Esophagus (tissue), 2 donors: Measurements from ENCODE around the gene KLK6. TPM values are rescaled to one million over a fixed set of nuclear protein-coding genes. Genes with fewer than 3 reads are reported as not detected.

ENCODE experiments used
- H3K27ac ChIP-seq, 2 donors: one replicate each; pipeline ENCODE4 v1.5.1; 2013; ENCODE audit warnings: low read depth in 2 of 2, mild to moderate bottlenecking in 2 of 2, inconsistent platforms in 1 of 2, low read length in 1 of 2, moderate library complexity in 1 of 2
- H3K27me3 ChIP-seq, 2 donors: one replicate each; pipeline ENCODE4 v1.6.1; 2013; ENCODE audit warnings: low read length in 2 of 2, control low read depth in 1 of 2, mild to moderate bottlenecking in 1 of 2; ENCODE audit not compliant: insufficient read depth in 2 of 2, control insufficient read depth in 1 of 2
- H3K36me3 ChIP-seq, 2 donors: one replicate each; pipeline ENCODE4 v1.6.1; 2013; ENCODE audit warnings: low read length in 1 of 2; ENCODE audit not compliant: control insufficient read depth in 2 of 2, insufficient read depth in 2 of 2
- H3K4me1 ChIP-seq, 2 donors: one replicate each; pipeline ENCODE4 v1.6.1; 2013; ENCODE audit warnings: low read length in 1 of 2; ENCODE audit not compliant: control insufficient read depth in 2 of 2, insufficient read depth in 2 of 2
- H3K4me3 ChIP-seq, 2 donors: one replicate each; pipeline ENCODE4 v1.5.1; 2013; ENCODE audit warnings: low read length in 2 of 2, mild to moderate bottlenecking in 2 of 2, low read depth in 1 of 2, moderate library complexity in 1 of 2
- H3K9me3 ChIP-seq, 2 donors: one replicate each; pipeline ENCODE4 v1.6.1; 2013; ENCODE audit warnings: mild to moderate bottlenecking in 2 of 2, low read depth in 1 of 2, low read length in 1 of 2, moderate library complexity in 1 of 2; ENCODE audit not compliant: control insufficient read depth in 2 of 2, insufficient read depth in 1 of 2
- WGBS, 2 donors: extraction: QIAGEN DNeasy Blood & Tissue Kit; methylation state at CpG; one replicate each; pipeline ENCODE4 v1.1.7; 2013; 5-methylcytosine and 5-hydroxymethylcytosine counted together
- polyA plus RNA-seq, 2 donors: library from polyadenylated mRNA; stranded (reverse); fragments of 200-250 nt; gene quantifications; one replicate each; pipeline ENCODE4 v1.2.3, GENCODE V29; 2013
- donor health status: healthy with polysubstance abuse.
- donor health status: Bipolar disorder and iron deficiency.

Gene KLK6
- polyA plus RNA-seq, 2 donors = 32.8 to 64.6 TPM

DNA sequence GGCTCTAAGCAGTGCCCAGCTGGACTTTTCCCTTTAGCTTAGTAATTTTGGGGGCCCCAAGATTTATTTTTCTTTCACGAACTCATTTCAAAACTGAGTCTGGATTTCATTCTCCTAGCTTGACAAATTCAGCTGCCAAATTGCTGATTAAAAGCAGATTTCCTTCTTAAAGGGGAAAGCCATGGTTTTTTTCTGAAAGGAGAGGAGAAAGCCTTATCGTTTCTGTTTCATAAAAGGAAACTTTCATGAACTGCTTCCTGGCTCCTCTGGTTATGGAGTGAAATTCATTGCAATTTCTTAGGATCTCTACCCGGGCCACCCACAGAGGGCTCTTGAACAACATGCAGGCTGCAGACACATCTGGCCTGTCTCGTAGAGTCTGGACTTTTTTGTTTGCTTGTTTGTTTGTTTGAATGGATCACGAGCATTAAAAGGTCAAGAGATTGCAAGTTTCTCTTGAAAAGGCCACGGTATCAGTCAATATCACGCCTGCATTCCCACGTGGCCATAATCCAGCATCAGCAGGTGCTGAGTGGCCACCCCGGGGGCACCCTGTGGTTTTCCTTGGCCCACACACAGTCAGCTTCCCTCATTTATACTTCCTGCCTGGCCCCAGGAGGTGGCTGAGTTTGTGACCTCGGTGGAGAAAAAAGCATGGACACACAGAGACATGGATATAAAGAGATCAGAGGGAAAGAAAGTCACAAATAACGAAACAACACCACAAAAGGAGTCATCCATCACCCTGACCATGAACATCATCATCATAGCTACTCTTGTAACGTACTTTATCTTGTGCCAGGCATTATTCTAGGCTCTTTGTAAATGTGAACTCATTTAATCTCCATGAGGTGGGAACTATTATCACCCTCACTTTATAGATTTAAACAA is 47.7 kb downstream of the KLK6 start:
- Histone ChIP-seq H3K36me3 (no peaks in the 10 kb centered on the region), H3K4me1 (no peaks in the 10 kb centered on the region), H3K27me3 (no peaks in the 10 kb centered on the region), H3K4me3 (no peak overlapping the region), H3K9me3 (no peaks in the 10 kb centered on the region), H3K27ac (no peak overlapping the region)
- 4 to 7% methylated on average over 12 of the region's 12 CpGs for WGBS, 2 donors

DNA sequence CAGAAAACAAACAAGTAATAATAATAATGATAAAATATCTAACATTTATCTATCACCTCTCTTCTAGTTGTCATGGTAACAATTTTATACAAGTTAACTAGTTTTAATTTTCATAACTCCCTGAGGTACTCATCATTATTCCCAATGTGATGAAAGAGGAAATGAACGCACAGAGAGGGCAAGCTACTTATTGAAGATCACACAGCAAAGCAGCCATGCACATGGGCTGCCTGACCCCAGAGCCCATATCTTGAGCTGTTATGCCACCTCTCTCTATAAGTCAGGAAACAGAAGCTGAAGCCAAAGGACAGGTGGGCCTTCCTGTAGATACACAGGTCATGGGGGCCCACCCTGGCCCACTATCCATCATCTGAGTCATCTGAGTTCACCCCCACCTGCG is 53.3 kb downstream of the KLK6 start:
- Histone ChIP-seq H3K9me3 (no peaks in the 10 kb centered on the region), H3K4me1 (peaks cover 0 to 4% of the 10 kb centered on the region in 2 donors), H3K27ac (no peak overlapping the region), H3K4me3 (no peak overlapping the region), H3K36me3 (no peaks in the 10 kb centered on the region), H3K27me3 (peaks cover 0 to 11% of the 10 kb centered on the region in 2 donors)
- 69 to 76% methylated on average over 2 of the region's 2 CpGs for WGBS, 2 donors

DNA sequence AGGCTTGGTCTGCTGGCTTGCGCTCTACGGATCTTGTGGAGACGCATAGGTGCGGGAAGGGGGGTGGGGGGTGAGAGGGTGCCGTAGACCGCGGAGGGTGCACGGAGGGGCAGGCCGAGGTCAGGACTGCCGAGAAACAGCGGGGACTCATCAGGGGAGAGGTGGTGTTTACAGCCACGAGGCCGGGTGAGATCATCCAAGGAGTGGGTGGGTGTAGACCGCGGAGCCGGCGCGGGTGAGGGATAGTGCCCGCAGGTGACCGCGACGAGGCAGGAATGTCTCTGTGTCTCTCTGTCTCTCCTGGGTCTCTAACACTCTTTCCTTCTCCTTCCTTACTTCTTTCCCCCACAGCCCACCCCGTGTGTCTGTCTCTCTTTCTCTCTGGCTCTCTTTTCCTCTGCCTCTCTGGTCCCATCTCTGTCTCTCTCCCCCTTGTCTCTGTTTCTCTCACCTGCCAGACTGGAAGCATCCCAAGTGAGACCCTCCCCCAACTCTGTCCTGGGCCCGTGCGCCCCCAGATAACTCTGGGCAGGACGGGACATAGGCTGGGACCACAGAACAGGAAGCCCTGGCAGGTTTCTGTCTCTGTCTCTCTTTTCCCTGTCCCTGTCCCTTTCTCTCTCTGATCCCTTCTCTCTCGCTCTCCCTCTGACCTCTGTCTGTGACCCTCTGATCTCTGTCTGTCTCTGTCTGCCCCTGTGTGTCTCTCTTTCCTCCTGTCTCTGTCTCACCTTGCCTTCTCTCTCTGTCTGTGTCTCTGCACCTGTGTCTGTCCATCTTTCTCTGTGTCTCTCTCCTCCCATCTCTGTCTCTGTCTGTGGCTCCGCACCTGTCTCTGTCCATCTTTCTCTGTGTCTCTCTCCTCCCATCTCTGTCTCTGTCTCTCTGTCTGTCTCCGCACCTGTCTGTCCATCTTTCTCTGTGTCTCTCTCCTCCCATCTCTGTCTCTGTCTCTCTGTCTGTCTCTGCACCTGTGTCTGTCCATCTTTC is 56.4 kb downstream of the KLK6 start:
- no peaks in the 10 kb centered on the region for H3K36me3 ChIP-seq
- no peak overlapping the region for H3K4me3 ChIP-seq
- peaks cover 0 to 11% of the 10 kb centered on the region in 2 donors for H3K27me3 ChIP-seq
- WGBS, 2 donors = 10% methylated on average over 25 to 29 of the region's 29 CpGs
- H3K4me1 ChIP-seq = peaks cover 0 to 4% of the 10 kb centered on the region in 2 donors
- no peak overlapping the region for H3K27ac ChIP-seq
- H3K9me3 ChIP-seq = no peaks in the 10 kb centered on the region

DNA sequence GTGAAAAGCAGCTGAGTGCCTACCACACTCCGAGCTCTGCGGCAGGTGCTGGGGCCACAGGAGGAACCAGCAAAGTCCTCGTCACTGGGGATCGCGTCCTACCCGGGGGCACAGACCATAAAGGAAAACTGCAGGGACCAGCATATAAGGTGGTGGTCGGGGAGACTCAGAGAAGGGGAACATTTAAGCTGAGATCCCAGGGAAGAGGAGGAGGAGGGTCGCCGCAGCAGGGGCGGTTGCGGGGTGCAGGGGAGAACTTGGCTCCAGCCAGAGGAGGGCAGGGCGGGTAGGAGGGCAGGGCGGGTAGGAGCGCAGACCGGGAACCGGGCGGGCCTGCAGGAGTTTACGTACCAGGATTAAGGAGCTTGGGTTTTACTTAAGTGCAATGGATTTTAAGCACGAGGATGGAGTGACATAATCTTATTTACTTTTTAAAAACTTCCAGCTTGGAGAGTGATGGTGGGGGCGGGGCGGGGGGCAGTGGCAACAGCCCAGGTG is 57.2 kb downstream of the KLK6 start:
- Histone ChIP-seq H3K4me3 (no peak overlapping the region), H3K4me1 (peaks cover 0 to 4% of the 10 kb centered on the region in 2 donors), H3K36me3 (no peaks in the 10 kb centered on the region), H3K9me3 (no peaks in the 10 kb centered on the region), H3K27me3 (peaks cover 0 to 11% of the 10 kb centered on the region in 2 donors), H3K27ac (no peak overlapping the region)
- WGBS, 2 donors = 12 to 15% methylated on average over 21 of the region's 21 CpGs

DNA sequence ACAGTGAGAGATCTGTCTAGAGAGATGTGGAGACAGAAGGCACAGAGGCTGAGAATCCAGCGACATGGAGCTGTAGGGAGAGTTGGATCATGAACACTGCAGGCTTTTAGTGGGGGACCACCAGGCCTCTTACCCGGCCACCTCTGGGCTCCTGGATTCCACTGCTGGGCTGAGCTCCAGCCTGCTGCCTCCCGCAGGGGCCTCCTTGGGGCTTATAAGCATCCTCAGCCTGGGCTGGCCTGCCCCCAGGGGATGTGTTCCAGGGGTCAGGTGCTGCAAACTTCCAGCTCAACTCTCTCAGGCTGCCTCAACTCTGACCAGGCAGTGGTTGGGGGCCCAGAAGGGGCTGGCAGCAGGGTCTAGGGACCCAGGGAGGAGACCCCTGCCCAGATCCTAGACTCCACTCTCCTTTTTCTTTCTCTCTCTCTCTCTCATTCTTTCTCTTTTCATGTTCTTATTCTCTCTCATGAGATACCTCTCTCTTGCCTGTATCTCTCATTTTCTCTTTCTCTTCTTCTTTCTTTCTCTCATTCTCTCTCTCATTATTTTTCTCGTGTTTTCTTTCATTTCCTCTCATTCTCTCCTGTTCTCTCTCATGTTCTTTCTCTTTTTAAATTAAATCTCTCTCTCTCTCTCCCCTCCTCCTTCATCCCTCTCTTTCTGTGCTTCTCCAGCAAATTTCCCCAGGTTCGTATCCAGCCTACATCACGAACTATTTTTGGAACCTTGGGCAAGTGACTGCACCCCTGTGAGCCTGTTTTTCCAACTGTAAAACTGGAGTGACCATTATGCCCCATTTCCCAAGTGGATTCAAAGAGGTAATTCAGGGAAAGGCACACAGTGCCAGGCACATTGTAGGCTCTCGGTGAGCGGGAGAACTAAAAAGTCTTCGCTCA is 57.9 kb downstream of the KLK6 start, which contains the start of gene KLK4:
Gene KLK4, minus strand, starts transcription at position 190 of the 896 bp plus-strand sequence. CDS start 657 bp downstream, outside the sequence.
- Histone ChIP-seq H3K9me3 (no peaks in the 10 kb centered on the region), H3K27ac (no peak within 1 kb of the TSS), H3K36me3 (no peaks in the 10 kb centered on the region), H3K4me1 (peaks cover 0 to 4% of the 10 kb centered on the region in 2 donors), H3K27me3 (peaks cover 0 to 11% of the 10 kb centered on the region in 2 donors), H3K4me3 (no peak within 1 kb of the TSS)
- 53 to 69% methylated on average over 9 of the region's 9 CpGs for WGBS, 2 donors

DNA sequence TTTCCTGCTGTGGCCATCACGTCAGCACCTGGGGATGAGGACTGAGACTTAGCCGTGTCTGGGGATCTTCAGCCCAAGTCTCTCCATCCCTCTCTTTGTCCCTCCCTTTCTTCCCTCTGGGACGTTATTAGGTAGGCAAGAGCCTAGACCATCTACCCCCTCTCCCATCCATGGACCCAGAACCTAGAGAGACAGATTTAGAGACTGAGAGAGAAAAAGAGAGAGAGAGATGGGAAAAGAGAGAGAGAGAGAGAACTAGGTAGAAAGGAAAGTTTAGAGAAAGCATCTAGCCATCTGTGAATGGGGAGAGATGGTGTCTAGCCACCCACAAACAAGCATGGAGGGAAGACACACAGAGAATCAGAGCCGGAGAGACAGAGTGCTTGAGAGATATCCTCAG is 58.7 kb downstream of the KLK6 start:
- Histone ChIP-seq H3K9me3 (no peaks in the 10 kb centered on the region), H3K4me1 (peaks cover 0 to 4% of the 10 kb centered on the region in 2 donors), H3K4me3 (no peak overlapping the region), H3K36me3 (no peaks in the 10 kb centered on the region), H3K27me3 (peaks cover 0 to 11% of the 10 kb centered on the region in 2 donors), H3K27ac (no peak overlapping the region)
- WGBS, 2 donors = 47 to 55% methylated on average over 4 of the region's 4 CpGs

DNA sequence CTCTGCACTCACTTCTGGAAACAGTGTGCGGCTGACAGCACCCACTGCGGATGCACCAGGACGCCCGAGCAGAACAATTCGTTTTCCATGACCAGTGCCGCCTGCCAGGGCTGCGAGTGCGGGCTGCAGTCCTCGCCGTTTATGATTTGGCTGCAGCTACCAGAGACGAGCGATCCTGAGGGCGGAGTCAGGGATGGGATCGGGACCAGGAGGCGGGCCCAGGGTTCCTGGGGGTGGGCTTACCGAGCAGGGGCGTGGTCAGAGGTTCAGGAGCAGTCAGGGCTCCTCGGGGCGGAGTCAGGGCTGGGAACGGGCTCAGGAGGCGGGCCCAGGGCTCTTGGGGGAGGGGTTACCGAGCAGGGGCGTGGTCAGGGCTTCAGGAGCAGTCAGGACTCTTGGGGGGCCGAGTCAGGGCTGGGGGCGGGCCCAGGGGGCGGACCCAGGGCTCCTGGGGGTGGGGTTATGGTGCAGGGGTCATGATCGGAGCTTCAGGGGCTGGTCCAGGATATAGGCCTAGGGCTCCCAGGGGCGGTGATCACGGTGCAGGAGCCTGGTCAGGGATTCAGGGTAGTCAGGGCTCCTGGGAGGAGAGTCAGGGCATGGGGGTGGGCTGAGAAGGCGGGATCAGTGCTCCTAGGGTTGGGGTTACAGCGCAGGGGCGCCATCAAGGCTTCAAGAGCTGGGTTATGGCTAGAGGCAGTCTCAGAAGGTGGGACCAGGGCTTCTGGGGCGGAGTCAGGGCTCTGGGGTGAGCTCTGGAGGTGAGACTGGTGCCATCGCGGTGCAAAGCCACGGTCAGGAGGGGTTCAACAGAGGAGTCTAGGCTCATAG is 59.9 kb downstream of the KLK6 start:
- Histone ChIP-seq H3K4me3 (no peak overlapping the region), H3K27me3 (peaks cover 0 to 11% of the 10 kb centered on the region in 2 donors), H3K9me3 (no peaks in the 10 kb centered on the region), H3K4me1 (peaks cover 0 to 4% of the 10 kb centered on the region in 2 donors), H3K36me3 (no peaks in the 10 kb centered on the region), H3K27ac (no peak overlapping the region)
- 3 to 8% methylated on average over 36 of the region's 36 CpGs for WGBS, 2 donors
